GM10847 (cell line): Measurements from ENCODE around the gene RHOF.

Source experiments
- POLR2A ChIP-seq: IDR thresholded peaks from 2 replicates; pipeline ENCODE4 v1.6.1; 2011; ENCODE audit not compliant: insufficient read length; ENCODE audit errors: extremely low read depth

RHOF gene

DNA sequence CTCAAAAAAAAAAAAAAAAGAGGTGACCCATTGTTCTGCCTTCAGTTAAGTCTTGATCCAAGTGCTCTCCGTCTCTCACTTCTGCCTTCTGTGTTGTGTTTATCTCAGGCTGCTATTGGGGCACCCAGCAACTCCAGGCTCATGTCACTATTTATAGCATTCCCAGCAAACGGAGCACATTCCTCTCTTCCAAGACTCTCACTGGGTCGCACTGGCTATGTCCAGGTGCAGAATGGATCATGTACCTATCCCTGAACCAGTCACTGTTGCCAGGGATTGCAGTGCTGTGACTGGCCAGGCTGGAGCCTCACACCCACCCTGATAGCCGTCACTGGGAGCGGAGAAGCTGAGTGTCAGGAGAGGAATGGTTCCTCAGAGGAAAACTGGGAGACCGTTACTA lies 31.2 kb downstream of the RHOF start:
- no peak for TF ChIP-seq POLR2A

DNA sequence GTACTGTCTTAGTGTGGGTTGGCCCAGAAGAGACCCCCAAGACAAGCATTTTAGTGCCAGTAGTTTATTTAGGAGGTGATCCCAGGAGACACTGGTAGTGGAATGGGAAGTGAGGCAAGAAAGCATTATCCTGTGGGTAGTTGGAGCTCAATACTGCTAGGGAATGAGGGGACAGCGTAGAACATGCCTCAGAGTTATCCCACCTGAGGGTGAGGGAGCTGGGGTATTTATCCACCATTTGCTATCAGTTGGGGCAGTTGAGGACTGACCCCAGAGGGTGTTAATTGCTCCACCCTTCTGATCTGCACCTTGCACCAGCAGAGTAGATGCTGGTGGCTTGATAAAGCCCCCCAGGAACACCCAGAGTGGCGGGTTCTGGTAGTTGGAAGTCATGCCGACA lies 37.9 kb downstream of the RHOF start:
- TF ChIP-seq POLR2A = no peak

GRCh38 chr12:121754836-121755235 lies 38.7 kb downstream of the RHOF start:
- TF ChIP-seq POLR2A = no peak

DNA sequence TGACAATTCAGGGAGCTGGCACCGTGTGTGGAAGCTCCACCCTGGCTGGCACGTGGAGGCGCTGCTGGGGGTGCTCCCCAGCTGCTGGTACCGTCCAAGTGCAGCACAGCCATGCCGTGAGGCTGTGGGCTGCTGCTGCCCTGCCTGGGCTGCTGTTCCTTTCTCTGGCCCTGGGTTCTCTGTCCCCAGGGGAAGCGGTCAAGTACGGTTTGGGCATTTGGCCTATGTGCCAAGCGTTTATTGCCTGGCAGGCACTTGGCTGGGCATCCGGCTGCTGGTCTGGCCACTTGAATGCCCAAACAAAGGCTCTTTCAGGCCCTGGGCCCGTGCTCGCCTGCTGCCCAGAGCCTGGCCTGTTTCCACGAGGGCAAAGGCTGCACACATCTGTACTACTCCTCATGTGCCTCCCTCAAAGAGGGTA lies 39.6 kb downstream of the RHOF start:
- TF ChIP-seq POLR2A = no peak

GRCh38 chr12:121751749-121752351 lies 41.6 kb downstream of the RHOF start:
- TF ChIP-seq POLR2A = no peak

DNA sequence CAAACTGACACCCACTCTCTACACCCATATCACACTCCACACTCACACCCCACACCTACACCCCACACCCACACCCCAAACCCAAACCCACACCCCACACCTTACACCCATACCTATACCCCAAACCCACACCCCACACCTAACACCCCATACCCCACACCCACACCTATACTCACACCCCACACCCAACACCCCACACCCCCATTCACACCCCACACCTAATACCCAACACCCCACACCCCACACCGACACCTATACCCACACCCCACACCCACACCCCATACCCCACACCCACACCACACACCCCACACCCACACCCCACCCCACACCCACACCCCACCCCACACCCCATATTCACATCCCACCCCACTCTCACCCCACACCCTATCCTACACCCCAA lies 42.5 kb downstream of the RHOF start:
- no peak for TF ChIP-seq POLR2A

DNA sequence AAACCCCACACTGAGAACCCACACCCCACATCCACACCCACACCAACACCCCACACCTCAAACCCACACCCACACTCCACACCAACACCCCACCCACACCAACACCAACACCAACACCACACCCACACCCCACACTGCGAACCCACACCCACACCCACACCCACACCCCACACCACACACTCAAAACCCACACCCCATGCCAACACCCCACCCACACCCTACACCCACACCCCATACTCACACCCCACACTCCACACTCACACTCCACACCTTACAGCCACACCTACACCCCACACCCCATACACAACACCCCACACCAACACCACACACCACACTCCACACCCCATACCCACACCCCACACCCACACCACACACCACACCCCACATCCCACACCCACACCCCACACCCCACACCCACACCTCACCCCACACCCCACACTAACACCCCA lies 43.0 kb downstream of the RHOF start:
- no peak for TF ChIP-seq POLR2A

DNA sequence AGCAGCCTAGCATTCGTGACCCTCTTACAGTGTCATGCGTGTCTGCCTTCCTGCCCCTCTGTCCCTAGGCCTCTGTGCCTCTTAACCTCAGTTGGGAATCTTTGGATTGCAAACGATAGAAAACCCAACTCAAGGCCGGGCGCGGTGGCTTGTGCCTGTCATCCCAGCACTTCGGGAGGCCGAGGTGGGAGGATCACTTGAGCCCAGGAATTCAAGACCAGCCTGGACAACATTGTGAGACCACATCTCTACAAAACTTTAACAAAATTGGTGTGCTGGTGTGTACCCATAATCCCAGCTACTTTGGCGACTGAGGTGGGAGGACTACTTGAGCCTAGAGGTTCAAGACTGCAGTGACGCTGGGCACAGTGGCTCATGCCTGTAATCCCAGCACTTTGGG lies 44.2 kb downstream of the RHOF start:
- no peak for TF ChIP-seq POLR2A

DNA sequence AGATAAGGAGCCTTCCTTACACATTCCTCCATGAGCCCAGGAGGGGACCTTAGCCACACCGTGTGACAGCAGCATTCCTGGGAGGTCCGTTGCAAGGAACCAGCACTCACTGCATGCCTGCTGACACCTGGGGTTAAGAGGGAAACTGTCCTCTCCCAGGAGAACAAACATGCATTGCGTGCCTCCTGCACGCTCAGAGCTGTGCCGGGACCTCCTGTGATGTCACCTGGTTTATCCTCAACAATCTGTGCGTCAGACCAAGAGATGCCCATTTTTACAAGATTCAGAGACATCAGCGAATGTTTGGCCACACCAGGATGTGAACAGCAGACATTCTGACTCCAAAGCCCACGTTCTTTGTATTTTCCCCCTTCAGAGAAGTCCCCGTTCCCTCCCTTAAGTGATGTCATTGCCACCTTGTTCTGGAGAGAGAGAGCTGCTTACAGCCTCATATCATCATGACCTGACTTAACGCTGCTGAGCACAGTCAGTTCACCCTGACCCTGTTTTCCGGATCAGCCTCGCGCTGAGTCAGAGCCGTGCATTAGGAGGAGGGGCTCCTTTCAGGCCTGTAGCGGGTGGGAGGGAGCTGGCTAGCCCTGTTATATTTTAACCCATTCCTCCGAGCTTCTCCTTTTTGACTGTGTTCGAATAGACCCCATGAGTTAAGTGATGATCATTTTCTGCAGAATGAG lies 44.8 kb downstream of the RHOF start:
- TF ChIP-seq POLR2A = no peak

GRCh38 chr12:121748218-121748570 lies 45.3 kb downstream of the RHOF start:
- no peak for TF ChIP-seq POLR2A

- TF ChIP-seq POLR2A = no peak
Measured at GRCh38 chr12:121741743-121742142, 51.7 kb downstream of the RHOF start.

GRCh38 chr12:121740847-121741246 lies 52.6 kb downstream of the RHOF start:
- TF ChIP-seq POLR2A = no peak

DNA sequence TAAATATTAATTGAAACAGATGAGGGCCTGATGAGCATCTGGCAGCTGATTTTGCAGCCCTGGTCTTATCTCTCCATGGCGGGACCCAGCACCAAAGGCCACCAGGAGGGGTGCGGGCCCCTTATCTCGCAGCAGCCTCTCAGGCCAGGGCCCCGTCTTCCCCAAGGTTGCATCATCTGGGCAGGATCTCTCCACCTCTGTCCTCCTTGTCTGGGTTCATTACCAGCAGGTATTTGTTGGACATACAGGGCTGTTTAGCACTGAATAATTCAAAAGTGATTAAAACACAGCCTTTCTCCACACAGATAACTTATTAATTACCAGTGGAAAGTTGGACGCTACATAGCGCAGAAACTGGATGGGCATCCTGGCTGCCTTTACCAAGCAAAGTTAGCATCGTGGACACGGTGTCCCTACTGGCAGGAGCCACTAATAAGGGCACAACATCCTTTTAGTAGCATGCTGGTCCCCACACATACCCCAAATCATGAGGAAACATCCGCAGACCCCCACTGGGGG lies 55.1 kb downstream of the RHOF start:
- TF ChIP-seq POLR2A = no peak

GRCh38 chr12:121733849-121734248 lies 59.6 kb downstream of the RHOF start:
- TF ChIP-seq POLR2A = no peak

- TF ChIP-seq POLR2A = no peak
Measured at GRCh38 chr12:121731473-121731872, 62.0 kb downstream of the RHOF start.

DNA sequence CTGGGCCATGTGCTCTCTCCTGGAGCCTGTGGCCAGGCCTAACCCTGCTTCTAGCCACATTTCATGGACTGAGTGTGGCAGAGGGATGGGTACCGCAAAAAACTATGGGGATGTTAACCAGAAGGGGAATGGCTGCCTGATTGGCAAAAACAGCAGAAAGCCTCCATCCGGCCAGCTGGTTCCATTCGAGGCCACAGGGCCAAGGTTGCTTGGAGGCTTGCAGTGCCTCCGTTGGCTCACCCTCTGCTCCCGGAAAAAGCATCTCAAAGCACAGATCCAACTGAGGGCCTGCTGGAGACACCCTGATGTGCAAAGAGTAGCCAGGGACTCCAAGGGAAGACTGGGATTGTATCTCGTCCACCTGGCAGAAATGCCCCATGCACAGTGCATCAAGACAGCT lies 64.5 kb downstream of the RHOF start:
- TF ChIP-seq POLR2A = no peak
